Gastroesophageal sphincter (tissue), 4 donors: Measurements from ENCODE around the gene TOP2B. TPM values are rescaled to one million over a fixed set of nuclear protein-coding genes. Genes with fewer than 3 reads are reported as not detected.

Experiments used
- ATAC-seq: fragments of 150-250 bp; one replicate; pipeline ENCODE4 v1.9.1; 2016; ENCODE audit warnings: mild to moderate bottlenecking, moderate library complexity
- H3K27ac ChIP-seq, 4 donors: fragments of 200-600 bp; sonication (generic) in 3 of 4; 1 replicate in 3 of 4; 2 replicates in 1 of 4; pipeline ENCODE4 v1.5.1; 2016 to 2019
- H3K27me3 ChIP-seq: fragments of 200-600 bp; sonication (generic); one replicate; pipeline ENCODE4 v1.5.1; 2019
- H3K36me3 ChIP-seq, 2 donors: fragments of 200-600 bp; sonication (generic); one replicate each; pipeline ENCODE4 v1.5.1; 2019; ENCODE audit warnings: control low read depth in 1 of 2
- H3K4me1 ChIP-seq, 3 donors: fragments of 200-600 bp; sonication (generic); 1 replicate in 2 of 3; 2 replicates in 1 of 3; pipeline ENCODE4 v1.5.1; 2016 to 2019; ENCODE audit warnings: control low read depth in 2 of 3
- H3K4me3 ChIP-seq, 2 donors: fragments of 200-600 bp; sonication (generic); one replicate each; pipeline ENCODE4 v1.5.1; 2019; ENCODE audit warnings: mild to moderate bottlenecking in 1 of 2, moderate library complexity in 1 of 2
- H3K9me3 ChIP-seq, 3 donors: fragments of 200-600 bp; sonication (generic); one replicate each; pipeline ENCODE4 v1.5.1; 2017 to 2019; ENCODE audit warnings: control low read depth in 2 of 3
- EP300 ChIP-seq: sonication (generic); formaldehyde crosslinking; IDR thresholded peaks from one replicate; pipeline ENCODE4 v1.6.1; 2017; ENCODE audit warnings: antibody characterized with exemption, mild to moderate bottlenecking
- POLR2A ChIP-seq, 2 donors: fragments of 450-650 bp; IDR thresholded peaks; one replicate each; pipeline ENCODE4 v1.6.1; 2017; ENCODE audit warnings: antibody characterized with exemption in 2 of 2, mild to moderate bottlenecking in 2 of 2, moderate library complexity in 1 of 2
- POLR2AphosphoS5 ChIP-seq: sonication (generic); formaldehyde crosslinking; IDR thresholded peaks from one replicate; pipeline ENCODE4 v1.6.1; 2017; ENCODE audit warnings: antibody characterized with exemption
- WGBS, 2 donors: methylation state at CpG; one replicate each; pipeline ENCODE4 v1.1.5; 2018; ENCODE audit warnings: low coverage in 1 of 2; 5-methylcytosine and 5-hydroxymethylcytosine counted together
- total RNA-seq, 4 donors: library from RNA; depleted of rRNA; stranded (reverse); fragments of >200 nt; gene quantifications; one replicate each; pipeline ENCODE4 v1.1.0, GENCODE V29; 2016
- TF ChIP-seq, protein P1 (sequence below), 4 experiments: fragments of 200-600 bp in 2 of 4; fragments of 450-650 bp in 2 of 4; sonication (generic) in 1 of 4; IDR thresholded peaks; one replicate each; pipeline ENCODE4 v1.5.1; 2017 to 2019; ENCODE audit warnings: antibody characterized with exemption in 4 of 4, mild to moderate bottlenecking in 2 of 4, moderate library complexity in 2 of 4

TOP2B gene
- total RNA-seq, 4 donors from 2014 or later, result 109 to 149 (median 127) TPM

DNA sequence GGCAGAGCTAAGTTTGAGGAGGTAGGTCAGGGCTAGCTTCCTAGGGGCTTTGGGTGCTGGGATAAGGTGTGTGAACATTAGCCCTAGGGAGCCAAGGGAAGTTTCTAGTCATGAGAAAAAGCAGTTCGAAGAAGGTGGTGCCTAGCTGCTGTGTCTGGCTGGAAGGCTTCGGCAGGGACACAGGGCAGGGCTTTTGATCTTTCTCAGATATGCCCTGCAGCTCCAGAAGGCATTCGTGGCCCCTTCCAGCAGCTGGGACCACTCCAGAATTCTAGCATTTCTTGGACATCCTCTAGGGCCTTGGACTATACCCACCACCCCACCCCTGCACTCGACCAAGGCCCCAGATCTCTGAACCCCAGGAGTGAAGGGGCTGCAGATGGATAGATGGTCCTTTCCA, 88.6 kb downstream of the TOP2B start:
- 100% methylated on average over 1 to 2 of the region's 4 CpGs for WGBS, 2 donors
- Histone ChIP-seq H3K4me1 (peaks cover 0 to 17% (median 10%) of the 10 kb centered on the region in 3 donors), H3K4me3 (no peak overlapping the region), H3K27ac (peak overlapping the region in 1 of 4 donors; percentile 33), H3K27me3 (no peaks in the 10 kb centered on the region), H3K9me3 (no peaks in the 10 kb centered on the region), H3K36me3 (peaks cover 0 to 55% of the 10 kb centered on the region in 2 donors)
- no peak for ATAC-seq
- TF ChIP-seq, protein P1, sequence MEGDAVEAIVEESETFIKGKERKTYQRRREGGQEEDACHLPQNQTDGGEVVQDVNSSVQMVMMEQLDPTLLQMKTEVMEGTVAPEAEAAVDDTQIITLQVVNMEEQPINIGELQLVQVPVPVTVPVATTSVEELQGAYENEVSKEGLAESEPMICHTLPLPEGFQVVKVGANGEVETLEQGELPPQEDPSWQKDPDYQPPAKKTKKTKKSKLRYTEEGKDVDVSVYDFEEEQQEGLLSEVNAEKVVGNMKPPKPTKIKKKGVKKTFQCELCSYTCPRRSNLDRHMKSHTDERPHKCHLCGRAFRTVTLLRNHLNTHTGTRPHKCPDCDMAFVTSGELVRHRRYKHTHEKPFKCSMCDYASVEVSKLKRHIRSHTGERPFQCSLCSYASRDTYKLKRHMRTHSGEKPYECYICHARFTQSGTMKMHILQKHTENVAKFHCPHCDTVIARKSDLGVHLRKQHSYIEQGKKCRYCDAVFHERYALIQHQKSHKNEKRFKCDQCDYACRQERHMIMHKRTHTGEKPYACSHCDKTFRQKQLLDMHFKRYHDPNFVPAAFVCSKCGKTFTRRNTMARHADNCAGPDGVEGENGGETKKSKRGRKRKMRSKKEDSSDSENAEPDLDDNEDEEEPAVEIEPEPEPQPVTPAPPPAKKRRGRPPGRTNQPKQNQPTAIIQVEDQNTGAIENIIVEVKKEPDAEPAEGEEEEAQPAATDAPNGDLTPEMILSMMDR (IDR thresholded peaks at IDR 0.05), result no peak
- TF ChIP-seq POLR2AphosphoS5 (no peak), EP300 (no peak), POLR2A (IDR thresholded peaks at IDR 0.05) (no peak)

- TF ChIP-seq, protein P1 (IDR thresholded peaks at IDR 0.05), result no peak
- TF ChIP-seq EP300 (no peak), POLR2A (IDR thresholded peaks at IDR 0.05) (no peak), POLR2AphosphoS5 (no peak)
- H3K9me3 ChIP-seq, result no peaks in the 10 kb centered on the region
- H3K4me3 ChIP-seq, result no peak overlapping the region
- peaks cover 0 to 58% of the 10 kb centered on the region in 2 donors for H3K36me3 ChIP-seq
- 100% methylated on average over 2 to 7 of the region's 12 CpGs for WGBS, 2 donors
- H3K27me3 ChIP-seq, result no peaks in the 10 kb centered on the region
- no peak for ATAC-seq
- peak overlapping the region in 1 of 4 donors; percentile 80 for H3K27ac ChIP-seq
- peaks cover 0 to 19% (median 10%) of the 10 kb centered on the region in 3 donors for H3K4me1 ChIP-seq
Observed at GRCh38 chr3:25575001-25575400, 89.7 kb downstream of the TOP2B start.

GRCh38 chr3:25574172-25574765, 90.4 kb downstream of the TOP2B start:
- whole genome bisulfite sequencing, 2 donors, result 89 to 100% methylated on average over 3 to 4 of the region's 16 CpGs
- H3K9me3 ChIP-seq, result no peaks in the 10 kb centered on the region
- no peak overlapping the region for H3K4me3 ChIP-seq
- H3K36me3 ChIP-seq, result peaks cover 0 to 63% of the 10 kb centered on the region in 2 donors
- TF ChIP-seq, protein P1 (IDR thresholded peaks at IDR 0.05), result no peak
- no peak for TF ChIP-seq POLR2AphosphoS5
- TF ChIP-seq POLR2A (IDR thresholded peaks at IDR 0.05), result no peak
- TF ChIP-seq EP300, result no peak
- ATAC-seq, result no peak
- peak overlapping the region in 3 of 4 donors; percentile 42 to 80 (median 80) for H3K27ac ChIP-seq
- H3K27me3 ChIP-seq, result no peaks in the 10 kb centered on the region
- H3K4me1 ChIP-seq, result peaks cover 0 to 26% (median 10%) of the 10 kb centered on the region in 3 donors

GRCh38 chr3:25573386-25574171, 91.1 kb downstream of the TOP2B start:
- Histone ChIP-seq H3K4me3 (no peak overlapping the region), H3K27me3 (no peaks in the 10 kb centered on the region), H3K9me3 (no peaks in the 10 kb centered on the region), H3K4me1 (peaks cover 0 to 31% (median 12%) of the 10 kb centered on the region in 3 donors), H3K36me3 (peaks cover 0 to 61% of the 10 kb centered on the region in 2 donors), H3K27ac (peak overlapping the region in 3 of 4 donors; percentile 42 to 80 (median 80))
- TF ChIP-seq, protein P1 (IDR thresholded peaks at IDR 0.05), result no peak
- TF ChIP-seq EP300 (no peak), POLR2AphosphoS5 (no peak), POLR2A (IDR thresholded peaks at IDR 0.05) (no peak)
- 64 to 73% methylated on average over 8 to 17 of the region's 19 CpGs for WGBS, 2 donors
- ATAC-seq, result no peak
